Activated CD8-positive, alpha-beta memory T cell treated with anti-CD3 and anti-CD28 coated beads, Interleukin-2, amount 50 U/mL, for 4 hours (primary cell): ENCODE results near the gene FSTL1.

ENCODE experiments used
- DNase-seq: peaks from one replicate; pipeline ENCODE4 v3.0.0-alpha.2; 2020

FSTL1 gene

DNA sequence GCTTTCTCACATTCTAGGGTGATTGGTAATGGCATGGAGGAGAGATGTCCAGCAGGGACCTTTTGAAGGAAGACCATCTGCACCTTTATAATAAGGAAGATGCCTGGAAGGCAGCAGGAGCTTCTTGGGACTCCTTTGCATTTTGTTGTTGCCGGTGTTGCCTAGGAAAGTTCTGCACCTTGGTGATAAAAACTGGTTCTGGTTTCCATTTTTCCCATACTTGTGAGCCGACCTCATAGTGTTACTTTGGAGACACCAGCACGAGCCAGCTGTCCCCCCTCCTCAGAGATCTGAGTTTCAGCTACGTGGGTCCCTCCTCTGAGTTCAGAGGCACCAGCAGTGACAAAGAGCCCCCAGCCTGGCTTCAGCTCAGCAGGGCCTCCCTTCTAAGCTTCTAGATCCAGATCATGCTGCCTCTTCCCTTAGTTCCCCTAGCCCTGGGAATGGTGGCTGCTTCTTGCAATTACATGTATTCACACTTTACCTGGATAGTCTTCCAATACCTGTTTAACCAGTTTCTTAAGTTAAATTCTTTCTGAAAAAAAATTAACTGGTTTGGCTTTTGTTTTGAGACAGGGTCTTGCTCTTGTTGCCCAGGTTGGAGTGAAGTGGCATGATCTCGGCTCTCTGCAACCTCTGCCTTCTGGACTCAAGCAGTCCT, 18.0 kb upstream of the FSTL1 start:
- DNase-seq, result no peak

DNA sequence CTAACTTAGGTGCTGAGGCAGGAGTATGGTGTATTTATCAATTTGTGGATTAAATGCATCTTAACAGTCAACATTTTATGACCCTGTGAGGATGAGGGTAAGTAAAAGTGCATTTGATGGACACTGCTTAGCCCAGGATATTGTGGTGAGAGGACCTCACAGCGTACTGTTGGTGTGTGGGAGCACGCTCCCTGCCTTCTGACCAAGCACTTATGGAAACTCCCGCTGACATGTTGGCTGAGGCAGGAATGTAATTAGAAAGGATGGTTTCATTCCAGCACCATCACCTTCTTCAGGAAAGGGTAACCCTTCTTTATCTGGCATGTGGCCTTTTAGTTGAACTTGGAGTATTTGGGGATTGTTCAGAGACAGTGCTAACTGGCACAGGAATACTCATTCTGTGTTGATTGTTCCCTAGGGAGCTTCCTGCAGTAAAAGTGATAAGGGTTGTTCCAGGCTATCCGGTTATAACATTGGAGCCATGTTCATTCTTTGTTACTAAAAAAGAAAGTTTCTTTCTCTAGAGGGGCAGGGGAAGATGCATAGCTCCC, 11.7 kb upstream of the FSTL1 start:
- DNase-seq, result no peak

DNA sequence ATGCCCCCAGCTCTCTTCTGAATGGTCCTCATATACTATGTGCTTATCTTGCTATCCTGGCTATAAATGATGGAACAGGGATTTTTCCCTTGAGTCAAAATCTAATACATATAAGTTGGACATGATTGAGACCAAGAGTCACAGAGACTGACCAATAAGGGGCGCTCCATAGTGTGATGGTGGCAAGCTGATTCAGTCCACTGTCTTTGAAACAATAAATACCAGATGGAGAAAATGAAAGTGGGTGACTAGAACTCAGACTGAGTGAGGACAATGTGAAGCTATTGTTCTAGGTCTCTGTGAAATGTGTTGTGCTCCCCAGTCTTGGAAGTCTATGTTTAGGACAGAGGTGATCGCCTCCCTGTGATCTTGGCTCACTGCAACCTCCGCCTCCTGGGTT, 10.6 kb upstream of the FSTL1 start:
- DNase-seq, result no peak

DNA sequence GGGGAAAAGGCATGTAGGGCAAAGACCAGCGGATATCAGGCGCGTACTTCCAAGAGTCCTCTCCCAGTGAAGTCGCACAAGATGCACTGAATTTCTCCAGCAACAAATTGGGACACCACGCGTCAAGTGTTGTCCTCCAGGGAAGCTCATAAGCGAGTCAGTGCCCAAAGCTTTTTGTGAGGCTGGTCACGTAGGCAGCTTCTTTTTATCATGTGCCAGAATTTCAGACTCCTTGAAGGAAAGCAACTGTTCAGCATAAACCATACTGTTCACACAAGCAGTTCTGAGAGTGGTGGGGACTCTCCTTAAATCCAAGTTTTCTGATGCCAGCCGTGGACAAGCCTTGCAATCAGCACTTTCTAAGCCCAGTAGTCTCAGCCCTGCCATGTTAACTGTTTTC, 10.1 kb upstream of the FSTL1 start:
- no peak for DNase-seq

DNA sequence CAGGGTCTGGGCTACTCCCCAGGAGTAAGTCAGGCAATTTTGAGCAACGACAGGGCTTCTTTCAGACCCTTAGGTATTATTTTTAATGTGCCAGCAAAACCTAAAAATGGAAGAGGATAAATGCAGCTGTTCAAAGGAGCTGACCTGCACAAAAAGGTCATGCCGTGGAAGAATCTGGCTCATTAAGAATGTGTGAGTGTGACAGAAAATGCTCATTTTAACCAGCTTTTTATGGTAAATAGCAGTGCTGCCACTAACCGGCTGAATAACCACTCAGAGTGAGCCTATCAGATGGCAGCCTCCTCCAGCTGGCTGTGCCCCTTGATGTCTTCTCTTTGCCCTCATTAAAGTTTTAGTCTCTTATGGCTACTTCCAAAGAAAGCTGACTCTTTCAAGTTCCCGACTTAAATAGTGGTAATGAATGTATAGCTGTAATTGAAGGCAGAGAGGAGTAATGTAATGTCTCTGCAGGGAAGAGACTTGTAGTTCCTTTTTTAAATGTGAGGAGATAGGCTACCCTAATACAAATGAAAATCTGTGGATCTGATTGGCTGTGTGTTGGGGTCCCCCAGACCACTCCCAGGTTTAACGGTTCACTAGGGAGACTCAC, 9.5 kb upstream of the FSTL1 start:
- DNase-seq, result no peak

DNA sequence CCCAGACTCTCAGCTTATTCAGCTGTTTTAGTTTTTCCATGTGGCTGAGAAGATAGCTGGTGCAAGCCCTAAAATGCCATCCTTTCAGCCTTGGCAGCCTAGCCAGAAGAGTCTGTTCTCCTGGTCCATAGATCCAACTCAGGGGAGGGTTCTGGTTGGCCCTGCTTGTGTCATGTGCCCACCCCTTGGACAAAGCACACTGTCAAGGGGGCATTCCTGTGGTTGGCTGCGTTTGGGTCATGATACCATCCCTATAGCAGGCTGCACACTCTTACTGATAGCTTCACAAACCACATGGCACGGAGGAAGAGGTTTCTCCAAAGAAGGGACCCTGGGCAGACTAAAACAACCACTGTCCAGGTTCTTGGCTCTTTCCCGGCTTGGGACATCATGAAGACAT, 8.4 kb upstream of the FSTL1 start:
- no peak for DNase-seq

DNA sequence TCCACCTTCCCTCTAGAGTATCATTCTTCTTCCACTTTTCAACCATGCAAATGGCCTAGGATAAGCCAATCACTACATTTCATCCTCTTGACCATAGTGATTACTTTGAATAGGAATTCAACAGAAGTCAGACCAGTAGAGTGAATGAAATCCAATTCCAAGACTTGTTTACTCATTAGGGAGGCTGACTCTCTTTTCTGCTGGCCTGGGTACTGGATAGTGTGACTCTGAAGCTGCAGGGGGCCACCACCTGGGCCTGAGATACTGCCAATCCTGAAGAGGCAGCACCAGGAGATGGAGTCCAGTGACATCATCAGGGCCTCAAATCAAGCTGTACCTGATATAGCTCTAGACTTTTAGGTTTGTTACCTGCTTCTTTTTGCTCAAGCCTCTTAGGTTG, 7.0 kb upstream of the FSTL1 start:
- no peak for DNase-seq

DNA sequence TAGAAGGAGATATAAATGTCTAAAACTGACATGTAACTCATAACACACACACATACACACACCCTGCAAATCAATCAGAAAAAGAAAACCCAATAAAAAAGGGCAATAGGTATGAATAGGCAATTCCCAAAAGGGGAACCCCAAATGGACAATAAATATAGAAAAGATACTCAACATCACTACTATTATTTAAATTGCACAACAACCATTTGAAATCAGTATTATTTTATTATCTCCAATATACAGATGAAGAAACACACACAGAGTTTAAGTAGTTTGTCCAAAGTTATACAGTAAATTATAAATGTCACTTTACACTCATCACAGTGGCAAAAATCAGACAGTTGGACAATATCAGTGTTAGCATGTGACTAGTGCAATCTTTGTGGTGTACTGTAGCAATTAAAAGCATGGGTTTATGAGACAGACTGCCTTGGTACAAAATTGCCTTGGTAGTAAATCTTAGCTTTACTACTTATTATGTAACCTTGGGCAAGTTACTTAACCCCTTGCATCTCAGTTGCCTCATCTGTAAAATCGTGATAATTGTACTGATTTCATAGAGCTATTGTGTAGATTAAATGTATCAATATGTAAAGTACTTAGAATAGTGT, 3.4 kb upstream of the FSTL1 start:
- DNase-seq, result no peak

DNA sequence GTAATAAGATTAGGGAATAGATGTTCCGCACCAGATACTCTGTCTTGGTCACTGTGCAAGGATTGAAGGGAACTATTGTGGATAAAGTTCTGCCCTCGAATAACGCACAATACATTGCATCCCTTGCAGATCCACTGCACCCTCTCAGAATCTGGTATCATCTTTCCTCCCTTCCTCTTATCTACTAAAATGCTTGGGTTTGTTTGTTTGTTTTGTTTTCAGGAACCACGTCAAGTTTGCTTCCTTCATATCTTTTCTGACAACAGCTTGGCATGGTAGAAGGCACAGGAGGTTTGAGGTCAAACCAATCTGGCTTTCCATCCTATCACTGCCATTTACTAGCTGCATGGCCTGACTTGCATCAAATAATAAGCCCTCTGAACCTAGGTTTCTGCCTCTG, 2.0 kb upstream of the FSTL1 start:
- DNase-seq, result no peak

DNA sequence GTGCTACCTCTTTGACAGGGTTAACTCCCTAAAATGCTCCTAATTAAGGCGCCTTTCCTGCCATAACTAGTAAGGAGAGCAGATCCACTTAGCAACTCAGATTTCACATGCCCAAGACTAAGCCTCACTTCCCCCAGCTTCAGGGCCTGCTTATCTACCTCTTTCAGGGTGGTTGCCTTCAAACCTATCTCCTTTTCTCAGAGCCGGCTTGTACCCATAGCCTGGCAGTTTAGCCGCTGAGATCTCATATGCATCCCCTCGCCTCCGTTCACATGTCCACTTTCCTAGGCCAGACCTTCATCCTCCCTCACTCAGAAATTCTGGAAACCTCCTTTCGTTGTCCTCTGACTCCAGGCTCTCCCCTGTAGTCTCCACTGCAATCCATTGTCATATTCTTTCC, 1.0 kb upstream of the FSTL1 start:
- no peak for DNase-seq

DNA sequence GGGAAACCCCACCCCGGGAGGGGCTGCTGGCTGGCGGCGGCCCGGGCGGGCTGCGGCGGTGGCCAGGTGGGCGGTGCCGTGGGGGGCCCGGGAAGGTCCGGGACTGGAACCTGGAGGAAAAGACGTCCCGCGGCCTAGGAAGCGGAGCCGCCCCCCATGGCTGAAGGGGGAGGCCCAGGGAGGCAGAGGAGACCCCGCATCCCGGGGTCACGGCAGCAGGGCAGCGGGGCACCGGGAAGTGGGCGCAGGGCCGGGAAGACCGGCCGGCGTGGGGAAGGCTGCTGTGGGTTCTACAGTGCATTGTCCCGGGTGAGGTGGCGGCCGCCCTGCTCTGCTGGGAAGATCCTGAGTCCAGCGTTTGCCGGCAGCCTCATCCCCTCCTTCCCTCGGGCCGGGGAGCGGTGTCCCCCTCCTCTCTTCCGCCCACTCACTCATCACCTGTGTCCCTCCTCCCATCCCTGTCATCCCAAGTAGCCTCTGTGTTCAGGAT, 525 bp upstream of the FSTL1 start:
- DNase-seq, result no peak

DNA sequence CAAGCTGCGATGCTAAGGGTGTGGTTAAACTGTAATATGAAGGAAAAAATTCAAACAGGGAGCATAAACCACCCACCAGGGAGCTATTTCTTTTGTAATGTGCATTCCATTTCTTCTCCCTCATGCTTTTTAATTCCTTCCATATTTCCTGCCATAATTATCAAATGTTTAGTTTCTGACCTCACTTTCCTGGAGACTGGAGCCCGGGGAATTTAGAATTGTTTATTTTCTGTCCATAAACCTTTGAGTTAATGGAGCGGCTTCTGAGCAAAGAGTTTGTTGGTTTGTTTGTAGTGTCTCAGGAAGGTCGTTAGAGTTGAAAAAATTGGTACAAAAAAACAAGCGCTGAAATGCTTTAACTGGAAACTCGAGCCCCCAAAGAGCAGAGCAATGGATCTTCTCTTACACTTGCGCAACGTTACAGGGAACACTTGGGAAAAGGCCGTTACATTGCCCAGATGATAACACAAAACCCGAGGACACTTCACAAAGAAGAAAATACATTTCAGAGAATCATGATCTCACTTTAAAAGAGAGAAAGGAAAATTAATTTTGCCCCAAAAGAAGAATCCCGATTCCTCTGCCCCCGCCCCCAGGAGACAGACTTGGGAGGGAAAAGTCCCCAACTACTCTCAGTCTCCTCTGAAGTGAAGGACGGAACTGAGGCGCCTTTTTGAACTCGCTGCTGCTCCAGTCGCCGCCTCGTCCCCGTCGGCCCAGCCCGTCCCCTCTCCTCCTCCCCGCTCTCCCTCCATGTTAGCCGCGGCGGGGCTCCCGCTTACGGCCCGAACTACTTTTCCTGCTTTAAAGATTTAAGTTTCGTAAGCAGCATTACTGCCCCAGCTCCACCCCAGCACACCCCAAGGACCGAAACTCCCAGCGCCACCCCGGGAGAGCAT, 842 bp downstream of the FSTL1 start:
- DNase-seq, result no peak

DNA sequence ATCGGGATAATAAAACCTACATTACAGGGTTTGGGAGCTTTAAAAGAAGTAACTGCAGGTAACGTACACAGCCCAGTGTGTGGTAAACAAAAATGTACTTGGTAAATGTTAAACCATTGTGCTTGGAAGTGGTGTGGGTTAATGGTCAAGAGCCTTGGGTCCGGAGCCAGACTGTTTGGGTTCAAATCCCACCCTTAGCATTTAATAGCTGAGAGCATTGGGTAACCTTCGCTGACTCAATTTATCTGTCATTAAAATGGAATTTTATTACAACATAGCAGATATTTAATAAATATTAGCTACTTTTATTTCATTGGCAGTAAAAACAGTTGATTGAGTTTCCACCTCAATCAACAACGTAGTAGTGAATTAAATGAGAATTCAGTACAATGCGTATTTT, 1.5 kb downstream of the FSTL1 start:
- DNase-seq, result no peak

DNA sequence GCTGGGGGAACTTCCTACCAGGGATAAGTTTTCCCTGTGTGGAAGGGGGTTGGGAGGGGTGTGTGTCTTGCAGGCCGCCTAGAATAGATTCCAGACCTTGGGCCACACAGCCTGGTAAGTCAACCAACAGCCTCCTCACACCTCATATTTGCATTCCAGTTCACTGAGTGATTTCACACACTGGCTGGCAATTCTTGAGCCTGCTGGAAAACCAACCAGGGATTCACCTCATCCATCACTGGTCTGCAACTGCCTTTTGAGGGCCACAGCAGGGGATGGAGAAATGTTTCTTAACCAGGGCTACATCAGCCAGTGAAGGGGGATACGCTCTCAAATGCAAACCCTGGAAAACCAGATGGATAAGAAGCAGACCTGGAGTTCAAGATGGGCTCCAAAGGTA, 2.0 kb downstream of the FSTL1 start:
- no peak for DNase-seq

DNA sequence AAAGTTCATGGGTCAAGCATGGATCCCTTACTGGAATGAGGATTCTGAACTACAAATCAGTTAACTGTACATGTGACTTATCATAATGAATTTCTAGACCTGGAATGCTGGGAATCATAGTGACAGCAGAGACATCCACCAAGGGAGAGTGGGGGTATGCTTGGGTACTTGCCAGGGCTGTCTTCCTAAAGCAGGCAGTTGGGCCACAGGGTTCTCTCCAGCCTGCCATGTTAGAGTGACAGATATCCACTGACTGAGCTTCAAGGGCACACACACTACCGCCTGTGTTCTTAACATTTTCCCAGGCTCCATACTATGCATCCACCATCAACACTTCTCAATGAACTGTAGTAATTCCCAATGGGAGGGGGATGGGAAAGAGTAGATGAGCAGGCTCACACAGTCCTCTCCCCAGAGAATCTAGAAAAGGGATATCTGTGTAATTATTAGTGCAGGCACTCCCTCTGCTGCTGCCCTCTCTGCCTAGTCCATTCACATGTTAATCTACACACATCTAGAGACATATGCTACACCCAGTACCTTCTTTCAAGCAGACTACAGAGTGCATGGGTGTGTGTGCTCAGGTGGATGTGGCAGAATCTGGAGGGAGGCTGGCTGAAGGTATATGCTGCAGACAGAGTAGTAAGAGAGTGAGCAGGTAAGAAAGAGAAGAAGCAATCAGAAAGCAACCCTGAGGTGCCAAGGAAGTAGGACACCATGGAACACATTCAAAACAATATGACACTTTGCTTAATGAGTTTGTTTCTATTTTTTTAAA, 3.7 kb downstream of the FSTL1 start:
- no peak for DNase-seq

DNA sequence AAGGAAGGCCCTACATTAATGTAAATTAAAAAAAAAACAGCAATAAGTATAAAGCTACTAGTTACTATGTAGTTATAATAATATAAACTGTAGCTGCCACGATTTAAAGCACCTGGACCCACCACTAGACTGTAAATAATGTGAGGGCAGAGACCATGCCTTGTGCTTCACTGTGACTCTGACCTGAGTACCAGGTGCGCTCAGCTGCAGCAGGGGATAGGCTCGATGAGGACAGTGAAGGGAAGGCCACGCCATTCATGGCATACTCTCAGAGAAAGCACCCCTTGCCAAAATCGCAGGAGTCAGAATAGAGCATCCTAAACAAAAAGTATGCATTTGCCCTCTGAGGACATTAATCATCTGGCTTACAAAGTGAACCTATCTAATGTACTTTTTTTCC, 5.1 kb downstream of the FSTL1 start:
- no peak for DNase-seq

DNA sequence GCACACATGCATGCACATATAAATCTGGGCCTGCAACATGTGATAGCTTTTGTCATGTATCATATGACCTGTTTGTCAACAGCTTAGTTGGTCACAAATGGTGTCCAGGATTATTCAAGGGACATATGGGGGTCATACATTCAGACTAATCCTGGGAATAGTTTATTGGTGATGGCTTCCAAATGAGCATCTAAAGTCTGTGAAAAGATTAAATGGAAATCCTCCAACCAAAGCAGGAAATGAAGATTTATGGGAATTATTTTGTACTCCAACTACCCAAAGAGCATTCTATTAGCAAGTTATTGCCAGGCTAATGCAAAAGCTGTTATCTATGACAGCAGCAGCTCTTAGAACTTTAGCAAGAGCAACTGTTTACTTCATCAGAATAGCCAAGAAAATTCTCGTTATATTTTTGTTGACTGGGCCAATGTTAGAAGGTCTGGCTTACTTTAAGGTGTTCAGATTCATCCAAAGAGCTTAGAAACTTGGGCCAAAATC, 7.1 kb downstream of the FSTL1 start:
- DNase-seq, result no peak

DNA sequence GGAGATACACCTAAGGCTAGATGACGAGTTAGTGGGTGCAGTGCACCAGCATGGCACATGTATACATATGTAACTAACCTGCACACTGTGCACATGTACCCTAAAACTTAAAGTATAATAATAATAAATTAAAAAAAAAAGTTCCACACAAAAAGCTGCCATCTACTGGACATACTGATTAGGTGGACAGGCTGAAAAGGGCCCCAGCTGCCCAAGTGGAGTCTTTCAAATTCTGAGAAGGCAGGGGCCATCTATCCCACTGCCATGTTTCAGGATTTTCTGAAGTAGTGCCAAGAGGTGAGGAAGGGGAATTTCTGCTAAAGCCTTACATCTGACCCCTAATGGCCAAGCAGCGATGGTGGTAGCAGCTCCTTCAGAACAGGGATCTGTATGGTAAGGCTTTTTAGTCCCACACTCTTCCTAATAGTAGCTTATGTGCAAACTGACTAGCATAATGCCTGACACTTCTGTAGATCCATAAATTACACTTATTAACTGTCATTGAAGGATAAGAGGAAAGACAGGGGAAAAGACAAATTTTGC, 7.7 kb downstream of the FSTL1 start:
- DNase-seq, result no peak

DNA sequence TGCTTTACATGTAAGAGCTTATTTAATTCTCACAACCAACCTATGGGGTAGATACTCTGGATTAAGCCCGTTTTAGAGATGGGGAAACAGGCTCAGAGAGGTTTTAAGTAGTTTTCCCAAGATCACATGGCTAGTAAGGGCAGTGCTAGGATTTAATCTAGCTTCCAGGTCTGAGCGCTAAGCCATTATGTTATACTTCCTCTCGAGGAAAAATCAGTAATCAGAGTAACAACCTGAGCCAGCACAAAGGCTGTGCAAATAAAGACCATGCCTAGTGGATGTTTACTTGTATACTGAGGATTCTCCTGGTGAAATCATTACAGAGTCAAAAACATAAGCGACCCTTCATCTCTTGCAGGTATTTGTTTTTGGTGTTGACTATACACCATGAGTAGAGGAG, 9.0 kb downstream of the FSTL1 start:
- DNase-seq, result no peak

DNA sequence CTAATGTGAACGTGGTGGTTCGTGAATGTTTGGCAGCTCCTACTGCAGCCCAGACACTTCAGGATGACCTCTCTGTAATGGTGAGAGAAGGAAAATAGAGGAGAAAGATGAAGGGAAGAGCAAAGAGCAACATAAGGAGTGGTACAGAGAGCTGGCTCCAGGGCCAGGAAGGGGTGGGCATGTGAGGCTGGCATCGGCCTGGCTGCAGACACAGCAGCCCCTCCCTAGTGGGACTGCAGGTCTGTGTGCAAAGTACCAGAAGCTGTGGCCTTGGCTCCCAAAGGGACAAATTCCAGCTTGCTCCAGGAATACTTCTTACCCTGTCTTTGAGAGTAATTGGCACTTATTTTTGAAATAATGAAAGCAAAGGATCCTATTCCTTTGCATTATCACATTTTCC, 10.0 kb downstream of the FSTL1 start:
- no peak for DNase-seq

DNA sequence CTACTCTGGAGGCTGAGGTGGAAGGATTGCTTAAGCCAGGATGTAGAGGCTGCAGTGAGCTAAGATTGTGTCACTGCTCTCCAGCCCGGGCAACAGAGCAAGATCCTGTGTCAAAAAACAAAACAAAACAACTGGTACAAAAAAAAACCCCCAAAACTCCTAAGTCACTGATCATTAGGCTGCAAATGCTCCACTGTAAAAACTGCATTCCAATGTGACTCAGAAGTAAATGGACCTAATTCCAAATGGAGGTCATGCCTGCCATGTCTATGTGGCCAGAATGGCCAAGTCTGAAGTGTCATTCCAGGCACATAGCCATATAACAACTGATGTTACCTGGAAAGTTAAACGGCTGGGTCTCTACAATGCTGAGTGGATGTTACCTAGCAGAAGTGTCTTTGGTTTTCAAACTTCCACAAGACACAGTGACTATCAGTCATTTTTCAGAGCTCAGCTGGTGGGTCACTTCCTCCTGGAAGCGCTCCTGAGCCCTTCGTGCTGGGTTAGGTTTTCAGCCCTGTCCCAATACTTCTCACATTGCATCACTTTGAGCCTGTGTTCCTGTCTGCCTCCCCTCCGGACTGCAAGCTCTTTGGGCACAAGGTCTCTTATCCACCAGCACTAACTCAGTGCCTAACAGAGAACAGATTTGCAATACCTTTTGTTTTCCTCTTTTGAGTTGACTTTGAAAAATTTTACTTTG, 10.6 kb downstream of the FSTL1 start:
- no peak for DNase-seq
